AG04450 (cell line): ENCODE measurements around the gene GLT8D1. TPM values are rescaled to one million over a fixed set of nuclear protein-coding genes. Genes with fewer than 3 reads are reported as not detected.

Source experiments
- CTCF ChIA-PET: fragments of 300-600, 350-600 bp; formaldehyde crosslinking; extraction: SDS; loops from one replicate; lab custom pipeline; 2022; ENCODE audit warnings: antibody characterized with exemption, inconsistent platforms; lab: Charles Lee
- POLR2A ChIA-PET: fragments of 350-600 bp; formaldehyde crosslinking; extraction: SDS; loops from one replicate; lab custom pipeline; 2021; ENCODE audit warnings: antibody characterized with exemption, inconsistent platforms; lab: Yijun Ruan, JAX
- DNase-seq: peaks from one replicate; pipeline ENCODE4 v3.0.0-alpha.2; 2011; ENCODE audit warnings: low read depth, low spot score
- H3K27ac ChIP-seq: one replicate; pipeline ENCODE4 v1.5.1; 2012; ENCODE audit warnings: low read depth, low read length, control low read depth
- H3K27me3 ChIP-seq: one replicate; pipeline ENCODE4 v1.6.0; 2012; ENCODE audit warnings: low read length; ENCODE audit not compliant: control insufficient read depth, insufficient read depth
- H3K4me3 ChIP-seq: 2 replicates; pipeline ENCODE4 v1.5.1; 2011; ENCODE audit warnings: mild to moderate bottlenecking, low read depth, low read length, control low read depth
- H3K9me3 ChIP-seq: 2 replicates; pipeline ENCODE4 v1.5.1; 2012; ENCODE audit warnings: low read length; ENCODE audit not compliant: control insufficient read depth, insufficient read depth
- polyA plus RNA-seq: library from polyadenylated mRNA; depleted of rRNA; stranded (reverse); fragments of >200 nt; gene quantifications from 2 replicates; pipeline ENCODE4 v1.2.3, GENCODE V29; 2011
- TF ChIP-seq, protein P1 (sequence below): IDR thresholded peaks from 2 replicates; pipeline ENCODE4 v1.5.1; 2011; ENCODE audit warnings: low read depth, low read length, control low read depth, inconsistent platforms

Gene GLT8D1
- polyA plus RNA-seq, 1 experiment = 147 TPM

DNA sequence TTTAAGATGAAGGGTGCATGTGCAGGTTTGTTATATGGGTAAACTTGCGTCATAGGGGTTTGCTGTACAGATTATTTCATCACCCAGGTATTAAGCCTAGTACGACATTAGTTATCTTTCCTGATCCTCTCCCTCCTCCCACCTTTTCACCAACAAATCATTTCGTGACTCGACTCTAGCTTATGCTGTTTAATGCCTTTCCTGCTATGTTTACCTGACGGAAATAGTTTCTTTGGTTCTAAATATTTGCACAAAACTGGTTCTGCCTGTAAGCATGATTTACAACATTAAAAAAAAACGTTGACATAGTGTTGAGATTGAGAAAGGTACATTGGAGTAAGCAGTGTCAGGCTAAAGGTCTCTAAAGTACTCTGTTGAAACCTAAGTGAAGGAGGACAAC, 17.3 kb downstream of the GLT8D1 start:
- Histone ChIP-seq H3K27me3 (no peaks in the 10 kb centered on the region), H3K4me3 (no peak overlapping the region), H3K9me3 (no peaks in the 10 kb centered on the region), H3K27ac (no peak overlapping the region)
- TF ChIP-seq, protein P1, sequence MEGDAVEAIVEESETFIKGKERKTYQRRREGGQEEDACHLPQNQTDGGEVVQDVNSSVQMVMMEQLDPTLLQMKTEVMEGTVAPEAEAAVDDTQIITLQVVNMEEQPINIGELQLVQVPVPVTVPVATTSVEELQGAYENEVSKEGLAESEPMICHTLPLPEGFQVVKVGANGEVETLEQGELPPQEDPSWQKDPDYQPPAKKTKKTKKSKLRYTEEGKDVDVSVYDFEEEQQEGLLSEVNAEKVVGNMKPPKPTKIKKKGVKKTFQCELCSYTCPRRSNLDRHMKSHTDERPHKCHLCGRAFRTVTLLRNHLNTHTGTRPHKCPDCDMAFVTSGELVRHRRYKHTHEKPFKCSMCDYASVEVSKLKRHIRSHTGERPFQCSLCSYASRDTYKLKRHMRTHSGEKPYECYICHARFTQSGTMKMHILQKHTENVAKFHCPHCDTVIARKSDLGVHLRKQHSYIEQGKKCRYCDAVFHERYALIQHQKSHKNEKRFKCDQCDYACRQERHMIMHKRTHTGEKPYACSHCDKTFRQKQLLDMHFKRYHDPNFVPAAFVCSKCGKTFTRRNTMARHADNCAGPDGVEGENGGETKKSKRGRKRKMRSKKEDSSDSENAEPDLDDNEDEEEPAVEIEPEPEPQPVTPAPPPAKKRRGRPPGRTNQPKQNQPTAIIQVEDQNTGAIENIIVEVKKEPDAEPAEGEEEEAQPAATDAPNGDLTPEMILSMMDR = no peak
- POLR2A ChIA-PET = no interaction called here
- no peak for DNase-seq
- CTCF ChIA-PET = no interaction called here

DNA sequence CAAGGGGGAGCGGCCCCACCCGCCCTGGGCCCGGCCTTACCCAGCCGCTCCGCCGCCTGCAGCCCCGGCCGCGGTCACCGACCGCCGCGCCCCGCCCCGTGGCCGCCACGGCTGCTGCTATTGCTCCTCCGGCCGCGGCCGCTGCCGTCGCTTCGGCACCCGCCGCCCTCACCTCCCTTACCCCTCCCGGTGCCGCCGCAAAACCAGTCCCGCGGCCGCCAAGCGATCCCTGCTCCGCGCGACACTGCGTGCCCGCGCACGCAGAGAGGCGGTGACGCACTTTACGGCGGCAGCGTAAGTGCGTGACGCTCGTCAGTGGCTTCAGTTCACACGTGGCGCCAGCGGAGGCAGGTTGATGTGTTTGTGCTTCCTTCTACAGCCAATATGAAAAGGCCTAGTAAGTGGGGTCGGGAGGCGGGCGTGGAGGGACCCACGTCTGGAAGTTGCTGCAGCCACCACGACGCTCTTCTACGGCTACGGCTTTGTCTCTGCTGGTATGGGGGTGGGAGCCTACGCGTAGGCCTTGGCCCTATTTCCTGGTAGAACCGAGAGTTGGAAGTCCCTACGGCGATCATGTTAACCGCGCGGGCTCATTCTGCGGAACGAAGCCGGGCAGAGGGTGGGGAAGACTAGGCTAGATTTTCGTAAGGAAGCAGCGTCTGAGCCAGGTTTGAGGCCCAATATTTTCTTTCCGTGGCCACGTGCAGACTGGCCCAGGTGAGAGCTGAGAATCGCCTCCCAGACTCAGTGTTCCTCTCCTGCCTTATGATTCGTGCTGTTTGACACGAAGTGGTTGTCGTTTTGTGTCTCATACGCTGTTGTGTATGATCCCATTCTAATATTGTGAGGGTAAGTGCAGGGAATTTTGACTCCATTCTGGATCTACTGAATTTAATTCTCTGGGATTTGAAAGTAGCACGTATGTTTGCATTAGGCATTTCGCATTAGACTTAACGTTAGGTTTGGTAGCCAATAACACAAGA, 19.6 kb downstream of the GLT8D1 start, which contains the start of the genes GNL3 and PBRM1:
Gene GNL3, plus strand, starts transcription at position 324 of the 983 bp plus-strand sequence. Its CDS starts 61 bp downstream, at position 385.
Gene PBRM1, minus strand, starts transcription at position 205 of the 983 bp plus-strand sequence.
- H3K9me3 ChIP-seq = no peaks in the 10 kb centered on the region
- ChIA-PET CTCF (no interaction called here), POLR2A (interaction anchor here (0.5 to 1.2 kb wide), 5 partner anchors 11 to 343 kb away, joined by 3 to 4 read pairs (median 4); partner anchors contain the start of genes GLT8D1, SPCS1 and UQCC5)
- peak within 1 kb of the TSS; percentile 99 for H3K4me3 ChIP-seq
- DNase-seq = peak; percentile 85
- peak within 1 kb of the TSS; percentile 81 for H3K27ac ChIP-seq
- TF ChIP-seq, protein P1 = no peak
- no peaks in the 10 kb centered on the region for H3K27me3 ChIP-seq

- Histone ChIP-seq H3K9me3 (no peaks in the 10 kb centered on the region), H3K27ac (peak overlapping the region; percentile 48), H3K27me3 (no peaks in the 10 kb centered on the region), H3K4me3 (peak overlapping the region; percentile 99)
- POLR2A ChIA-PET = interaction anchor here (0.6 to 1.0 kb wide), 2 partner anchors 20 to 149 kb away, joined by 3 to 4 read pairs; partner anchors contain the start of genes GLT8D1, SPCS1 and UQCC5
- TF ChIP-seq, protein P1 = no peak
- CTCF ChIA-PET = no interaction called here
- DNase-seq = no peak
These were observed 20.3 kb downstream of the GLT8D1 start for GRCh38 chr3:52685285-52685708.

DNA sequence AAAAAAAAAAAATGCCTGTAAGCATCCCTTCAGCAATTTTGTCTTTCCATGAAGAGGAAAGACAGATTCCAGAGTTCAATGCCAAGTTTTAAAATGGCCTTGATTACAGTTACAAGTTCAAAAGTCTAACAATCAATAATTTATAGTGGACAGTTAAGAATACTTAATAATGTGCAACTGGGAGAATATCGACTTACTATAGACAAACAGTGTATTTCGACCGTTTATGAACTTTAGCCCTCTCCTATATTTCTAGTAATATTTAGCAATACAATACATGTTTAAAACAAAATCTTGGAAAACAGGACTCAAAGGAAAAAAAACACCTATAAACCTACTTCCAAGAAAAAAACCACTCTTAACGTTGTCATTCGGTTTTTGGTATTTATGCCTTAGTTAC, 21.4 kb downstream of the GLT8D1 start:
- Histone ChIP-seq H3K27me3 (no peaks in the 10 kb centered on the region), H3K27ac (no peak overlapping the region), H3K9me3 (no peaks in the 10 kb centered on the region), H3K4me3 (no peak overlapping the region; the same call in 1 of the 2 replicates)
- ChIA-PET POLR2A (no interaction called here), CTCF (no interaction called here)
- no peak for DNase-seq
- TF ChIP-seq, protein P1 = no peak
